ENCODE data around the gene HIGD2A. TPM values are rescaled to one million over a fixed set of nuclear protein-coding genes. Genes with fewer than 3 reads are reported as not detected.

HIGD2A gene
- total and polyA plus RNA-seq, 9 of the 15 experiments (the other 6 are each of a cell fraction or from before 2014, with no cell fraction given), result 94.7 to 264 (median 163) TPM

- TF ChIP-seq DDX20 (tag; IDR thresholded peaks at IDR 0.05; ENCODE audit: low read depth) (no peak), ZSCAN32 (CRISPR knock-in tag; IDR thresholded peaks at IDR 0.05) (no peak), DPF2 (IDR thresholded peaks at IDR 0.05) (no peak), ZHX1 (conservative IDR thresholded peaks at IDR 0.05; ENCODE audit: low read length) (no peak), ZSCAN29 (IDR thresholded peaks at IDR 0.05) (no peak)
These were observed 48.1 kb downstream of the HIGD2A start (continued) for GRCh38 chr5:176436656-176437055.

GRCh38 chr5:176438959-176439757 is 50.6 kb downstream of the HIGD2A start:
- ChIA-PET CTCF (ENCODE audit: low intra/inter-chr PET ratio) (interaction anchor here (0.7 kb wide), 1 partner anchor 12 kb away, joined by 3 read pairs; no protein-coding TSS in a partner anchor), POLR2A (interaction anchor here (1.5 kb wide), 1 partner anchor 9 kb away, joined by 7 read pairs; the partner anchor contains the start of gene FAF2)
- no peak overlapping the region for H3K4me3 ChIP-seq
- no peak overlapping the region for H3K4me2 ChIP-seq (ENCODE audit: insufficient read depth, low read length)
- peak overlapping the region; percentile 49; the same call in 1 of the 2 replicates for H2AFZ ChIP-seq (ENCODE audit: low read depth, low read length)
- no peak overlapping the region for H3K27ac ChIP-seq (ENCODE audit: extremely low read depth, low read depth, low read length)
- H4K20me1 ChIP-seq (replicated peaks; ENCODE audit: control insufficient read depth, insufficient read depth, low read length), result no peaks in the 10 kb centered on the region
- H3K4me1 ChIP-seq (replicated peaks in 1 of 2; ENCODE audit: control insufficient read depth in 2 of 2, insufficient read depth in 2 of 2, low read length in 2 of 2), result peaks cover 12 to 29% of the 10 kb centered on the region in 2 experiments; a peak in 4 of 5 replicates
- DNase-seq (ENCODE audit: extremely low read depth in 1 of 4, low spot score in 3 of 4) (peak in 2 of 4 experiments; percentile 35 to 59), FAIRE-seq (no peak), ATAC-seq (peak; percentile 39)
- no TSS peak for BruUV-seq (replicated peaks)
- 35% methylated on average over 12 of the region's 12 CpGs for WGBS (ENCODE audit: insufficient coverage, low coverage, missing lambda C conversion rate)
- H3K9me3 ChIP-seq (replicated peaks; ENCODE audit: control insufficient read depth, insufficient read depth, low read depth, low read length), result no peaks in the 10 kb centered on the region
- H3K9ac ChIP-seq (ENCODE audit: insufficient read depth in 1 of 2, low read depth in 2 of 2, low read length in 2 of 2), result no peak overlapping the region
- no peaks in the 10 kb centered on the region for H3K79me2 ChIP-seq (ENCODE audit: control insufficient read depth, insufficient read depth, low read length)
- H3K36me3 ChIP-seq (ENCODE audit: control insufficient read depth, insufficient read depth, low read length), result no peaks in the 10 kb centered on the region
- intact Hi-C loops (cut with micrococcal nuclease), result no loop called here
- in situ Hi-C loops (cut with MboI), result no loop called here
- H3K9me1 ChIP-seq (ENCODE audit: control insufficient read depth, insufficient read depth, low read length), result no peaks in the 10 kb centered on the region
- H3K27me3 ChIP-seq (ENCODE audit: control insufficient read depth in 2 of 2, insufficient read depth in 2 of 2, low read length in 2 of 2), result no peaks in the 10 kb centered on the region
- TF ChIP-seq ZNF79 (CRISPR knock-in tag; IDR thresholded peaks at IDR 0.05; ENCODE audit: low read depth) (no peak), ZNF695 (CRISPR knock-in tag; IDR thresholded peaks at IDR 0.05) (no peak), PHF20 (IDR thresholded peaks at IDR 0.05; ENCODE audit: partially characterized antibody) (no peak), ATF7 (IDR thresholded peaks at IDR 0.05) (peak; percentile 37; the same call in 1 of the 2 replicates), PBX2 (CRISPR knock-in tag; IDR thresholded peaks at IDR 0.05; ENCODE audit: low read depth) (no peak), PBX2 (tag; conservative IDR thresholded peaks at IDR 0.05; ENCODE audit: low read depth) (peak; percentile 59), SMARCA4 (IDR thresholded peaks at IDR 0.05) (peak; percentile 59; the same call in 1 of the 2 replicates), CCNT2 (IDR thresholded peaks at IDR 0.05; ENCODE audit: borderline replicate concordance, extremely low read depth, insufficient read length, low read depth, low read length) (no peak), MAFG (tag; conservative IDR thresholded peaks at IDR 0.05) (no peak), MEF2D (tag; conservative IDR thresholded peaks at IDR 0.05; ENCODE audit: low read depth) (no peak), ZNF785 (CRISPR knock-in tag; IDR thresholded peaks at IDR 0.05) (no peak), GTF2F1 (IDR thresholded peaks at IDR 0.05; ENCODE audit: low read depth, low read length) (no peak)
